ENCODE results near the gene OSBPL10. TPM values are rescaled to one million over a fixed set of nuclear protein-coding genes. Genes with fewer than 3 reads are reported as not detected.

Gene OSBPL10
- total RNA-seq, 2 donors from 2014 or later, result 0.17 to 2.9 TPM

- H3K27ac Mint-ChIP-seq, result no peak overlapping the region
- H3K4me1 Mint-ChIP-seq (ENCODE audit: low read depth in 2 of 2), result peaks cover 6 to 11% of the 10 kb centered on the region in 2 donors
- H3K4me3 Mint-ChIP-seq, result no peak overlapping the region
- peaks cover 14 to 23% of the 10 kb centered on the region in 2 donors for H3K27me3 Mint-ChIP-seq
- ATAC-seq, result no peak
- H3K9me3 Mint-ChIP-seq, result no peaks in the 10 kb centered on the region
- H3K36me3 Mint-ChIP-seq, result no peaks in the 10 kb centered on the region
- no peak for DNase-seq (ENCODE audit: low spot score)
These were observed 208.1 kb downstream of the OSBPL10 start for GRCh38 chr3:31772758-31773473.

GRCh38 chr3:31772272-31772671, 208.8 kb downstream of the OSBPL10 start:
- no peak overlapping the region for H3K4me3 Mint-ChIP-seq
- no peak for ATAC-seq

DNA sequence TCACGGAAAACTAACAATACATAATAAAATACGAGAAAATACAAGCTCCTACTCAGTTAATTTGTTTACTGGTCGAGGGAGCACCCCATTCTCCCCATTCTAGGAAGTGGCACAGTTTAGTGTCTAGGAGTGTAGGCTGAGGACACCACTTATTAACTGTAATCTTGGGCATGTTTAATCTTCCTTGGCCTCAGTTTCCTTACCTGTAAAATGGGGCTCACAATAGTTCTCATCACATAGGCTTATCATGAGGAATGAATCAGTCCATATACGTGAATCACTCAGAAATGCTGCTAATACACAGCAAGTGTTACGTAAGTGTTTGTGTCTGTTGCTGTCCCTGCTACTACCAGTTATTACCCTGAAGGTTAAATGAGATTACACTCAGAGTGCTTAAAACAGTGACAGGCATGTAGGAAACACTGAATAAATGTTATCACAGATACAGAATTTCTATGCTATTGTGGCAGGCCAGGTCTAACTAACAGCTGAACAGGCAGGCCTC, 210.2 kb downstream of the OSBPL10 start:
- no peak overlapping the region for H3K4me3 Mint-ChIP-seq
- no peaks in the 10 kb centered on the region for H3K36me3 Mint-ChIP-seq
- DNase-seq (ENCODE audit: low spot score) (no peak), ATAC-seq (no peak)
- H3K27me3 Mint-ChIP-seq, result peaks cover 14 to 21% of the 10 kb centered on the region in 2 donors
- no peaks in the 10 kb centered on the region for H3K9me3 Mint-ChIP-seq
- H3K4me1 Mint-ChIP-seq (ENCODE audit: low read depth in 2 of 2), result peaks cover 16 to 27% of the 10 kb centered on the region in 2 donors
- no peak overlapping the region for H3K27ac Mint-ChIP-seq

More at GRCh38 chr3:31772272-31772671, 208.8 kb downstream of the OSBPL10 start:
- no peaks in the 10 kb centered on the region for H3K9me3 Mint-ChIP-seq
- DNase-seq (ENCODE audit: low spot score), result no peak
- H3K27me3 Mint-ChIP-seq, result peaks cover 14 to 23% of the 10 kb centered on the region in 2 donors
- H3K36me3 Mint-ChIP-seq, result no peaks in the 10 kb centered on the region
- H3K4me1 Mint-ChIP-seq (ENCODE audit: low read depth in 2 of 2), result peaks cover 10 to 16% of the 10 kb centered on the region in 2 donors
- no peak overlapping the region for H3K27ac Mint-ChIP-seq

GRCh38 chr3:31768479-31769125, 212.5 kb downstream of the OSBPL10 start:
- H3K36me3 Mint-ChIP-seq, result no peaks in the 10 kb centered on the region
- DNase-seq (ENCODE audit: low spot score), result peak; percentile 67
- no peak overlapping the region for H3K4me3 Mint-ChIP-seq
- no peaks in the 10 kb centered on the region for H3K9me3 Mint-ChIP-seq
- peaks cover 28 to 40% of the 10 kb centered on the region in 2 donors for H3K4me1 Mint-ChIP-seq (ENCODE audit: low read depth in 2 of 2)
- peak in 1 of 2 donors; percentile 50 for ATAC-seq
- H3K27me3 Mint-ChIP-seq, result peaks cover 0 to 2% of the 10 kb centered on the region in 2 donors
- H3K27ac Mint-ChIP-seq, result peak overlapping the region in 1 of 2 donors; percentile 1

DNA sequence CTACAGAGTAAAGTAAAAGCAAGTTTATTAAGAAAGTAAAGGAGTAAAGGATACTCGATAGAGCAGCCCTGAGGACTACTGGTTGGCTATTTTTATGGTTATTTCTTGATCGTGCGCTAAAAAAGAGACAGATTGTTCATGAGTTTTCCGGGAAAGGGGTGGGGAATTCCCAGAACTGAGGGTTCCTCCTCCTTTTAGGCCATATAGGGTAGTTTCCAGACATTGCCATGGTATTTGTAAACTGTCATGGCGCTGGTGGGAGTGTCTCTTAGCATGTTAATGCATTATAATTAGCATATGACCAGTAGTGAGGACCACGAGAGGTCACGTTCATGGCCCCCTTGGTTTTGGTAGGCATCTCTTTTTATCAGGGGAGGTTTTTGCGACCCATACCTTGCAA, 213.1 kb downstream of the OSBPL10 start:
- H3K36me3 Mint-ChIP-seq, result no peaks in the 10 kb centered on the region
- H3K27ac Mint-ChIP-seq, result peak overlapping the region; percentile 70 to 72
- DNase-seq (ENCODE audit: low spot score) (no peak), ATAC-seq (no peak)
- peak overlapping the region; percentile 43 for H3K4me3 Mint-ChIP-seq
- no peaks in the 10 kb centered on the region for H3K9me3 Mint-ChIP-seq
- peaks cover 0 to 2% of the 10 kb centered on the region in 2 donors for H3K27me3 Mint-ChIP-seq
- peaks cover 30 to 46% of the 10 kb centered on the region in 2 donors for H3K4me1 Mint-ChIP-seq (ENCODE audit: low read depth in 2 of 2)

DNA sequence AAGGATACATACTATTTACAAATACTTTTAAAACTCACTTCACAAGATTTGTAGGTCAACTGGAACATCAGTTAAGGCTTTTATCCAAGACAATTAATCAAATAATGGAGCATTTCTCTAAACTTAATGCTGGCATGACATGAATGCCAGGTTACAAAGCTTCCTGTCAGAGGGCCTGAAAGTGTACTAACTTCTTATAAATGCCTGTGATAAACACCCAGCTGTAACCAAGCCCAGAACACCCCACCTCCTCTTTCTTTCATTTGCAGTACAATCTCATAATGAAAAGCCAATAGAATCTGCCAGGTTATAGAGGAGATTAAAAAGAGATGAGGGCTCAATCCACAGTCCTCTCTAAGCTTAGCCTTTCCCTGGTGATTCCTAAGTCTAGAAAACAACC, 214.4 kb downstream of the OSBPL10 start:
- Mint-ChIP-seq H3K27me3 (peaks cover 0 to 2% of the 10 kb centered on the region in 2 donors), H3K9me3 (no peaks in the 10 kb centered on the region), H3K36me3 (no peaks in the 10 kb centered on the region), H3K27ac (peak overlapping the region; percentile 70 to 72), H3K4me1 (ENCODE audit: low read depth in 2 of 2) (peaks cover 40 to 56% of the 10 kb centered on the region in 2 donors), H3K4me3 (peak overlapping the region; percentile 38)
- ATAC-seq, result no peak
- no peak for DNase-seq (ENCODE audit: low spot score)

GRCh38 chr3:31765871-31766270, 215.2 kb downstream of the OSBPL10 start:
- H3K36me3 Mint-ChIP-seq, result no peaks in the 10 kb centered on the region
- no peaks in the 10 kb centered on the region for H3K9me3 Mint-ChIP-seq
- H3K27me3 Mint-ChIP-seq, result peaks cover 0 to 2% of the 10 kb centered on the region in 2 donors
- peak overlapping the region; percentile 70 to 72 for H3K27ac Mint-ChIP-seq
- H3K4me3 Mint-ChIP-seq, result peak overlapping the region; percentile 25
- DNase-seq (ENCODE audit: low spot score) (no peak), ATAC-seq (peak; percentile 63)
- H3K4me1 Mint-ChIP-seq (ENCODE audit: low read depth in 2 of 2), result peaks cover 40 to 56% of the 10 kb centered on the region in 2 donors

GRCh38 chr3:31763731-31764130, 217.3 kb downstream of the OSBPL10 start:
- no peaks in the 10 kb centered on the region for H3K36me3 Mint-ChIP-seq
- DNase-seq (ENCODE audit: low spot score) (no peak), ATAC-seq (no peak)
- no peak overlapping the region for H3K4me3 Mint-ChIP-seq
- H3K9me3 Mint-ChIP-seq, result no peaks in the 10 kb centered on the region
- peak overlapping the region; percentile 70 to 76 for H3K27ac Mint-ChIP-seq
- peaks cover 38 to 53% of the 10 kb centered on the region in 2 donors for H3K4me1 Mint-ChIP-seq (ENCODE audit: low read depth in 2 of 2)
- H3K27me3 Mint-ChIP-seq, result no peaks in the 10 kb centered on the region

- no peak for DNase-seq (ENCODE audit: low spot score)
- Mint-ChIP-seq H3K4me3 (peak overlapping the region; percentile 61), H3K9me3 (no peaks in the 10 kb centered on the region), H3K4me1 (ENCODE audit: low read depth in 2 of 2) (peaks cover 43 to 59% of the 10 kb centered on the region in 2 donors), H3K27ac (peak overlapping the region; percentile 70 to 76), H3K27me3 (no peaks in the 10 kb centered on the region), H3K36me3 (no peaks in the 10 kb centered on the region)
- ATAC-seq, result no peak
These were observed 218.1 kb downstream of the OSBPL10 start for GRCh38 chr3:31762888-31763351.

DNA sequence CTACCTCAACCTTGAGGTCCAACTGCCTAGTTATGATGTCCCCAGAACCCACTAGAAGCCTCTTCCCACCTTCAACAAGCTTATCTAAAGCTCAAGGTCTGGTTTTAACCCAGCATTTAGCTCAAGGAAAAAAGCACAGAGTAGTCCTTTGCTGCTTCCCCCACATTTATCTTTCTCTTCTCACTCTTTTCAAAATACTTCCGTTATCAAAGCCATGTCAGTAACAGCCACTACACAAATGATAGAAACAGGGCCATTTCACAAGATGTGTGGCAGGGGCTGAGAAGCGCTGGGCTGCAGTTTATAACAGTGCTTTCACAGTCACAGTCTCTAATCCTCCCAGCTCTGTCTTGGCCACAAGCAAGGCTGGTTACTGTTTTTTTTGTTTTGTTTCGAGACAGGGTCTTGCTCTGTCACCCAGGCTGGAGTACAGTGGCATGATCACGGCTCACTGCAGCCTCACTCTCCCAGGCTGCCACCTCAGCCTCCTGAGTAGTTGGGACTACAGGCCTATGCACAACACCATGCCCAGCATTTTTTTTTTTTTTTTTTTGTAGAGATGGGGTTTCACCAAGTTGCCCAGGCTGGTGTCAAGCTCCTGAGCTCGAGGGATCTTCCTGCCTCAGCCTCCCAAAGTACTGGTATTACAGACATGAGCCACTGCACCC, 218.8 kb downstream of the OSBPL10 start:
- Mint-ChIP-seq H3K4me3 (peak overlapping the region; percentile 61), H3K27ac (peak overlapping the region; percentile 70 to 76), H3K36me3 (no peaks in the 10 kb centered on the region), H3K4me1 (ENCODE audit: low read depth in 2 of 2) (peaks cover 44 to 59% of the 10 kb centered on the region in 2 donors), H3K27me3 (no peaks in the 10 kb centered on the region), H3K9me3 (no peaks in the 10 kb centered on the region)
- peak; percentile 75 for DNase-seq (ENCODE audit: low spot score)
- peak; percentile 91 to 93 for ATAC-seq

- Mint-ChIP-seq H3K36me3 (no peaks in the 10 kb centered on the region), H3K4me1 (ENCODE audit: low read depth in 2 of 2) (peaks cover 49 to 59% of the 10 kb centered on the region in 2 donors)
These were observed 220.4 kb downstream of the OSBPL10 start for GRCh38 chr3:31760654-31761053.

GRCh38 chr3:31758322-31758965, 222.6 kb downstream of the OSBPL10 start:
- peak overlapping the region; percentile 94 to 95 for H3K27ac Mint-ChIP-seq
- peaks cover 3 to 8% of the 10 kb centered on the region in 2 donors for H3K27me3 Mint-ChIP-seq
- no peak for DNase-seq (ENCODE audit: low spot score)
- H3K4me3 Mint-ChIP-seq, result peak overlapping the region; percentile 23
- peaks cover 55 to 65% of the 10 kb centered on the region in 2 donors for H3K4me1 Mint-ChIP-seq (ENCODE audit: low read depth in 2 of 2)
- ATAC-seq, result no peak
- no peaks in the 10 kb centered on the region for H3K9me3 Mint-ChIP-seq
- H3K36me3 Mint-ChIP-seq, result peaks cover 8% of the 10 kb centered on the region

More at GRCh38 chr3:31760654-31761053, 220.4 kb downstream of the OSBPL10 start:
- no peak overlapping the region for H3K4me3 Mint-ChIP-seq
- ATAC-seq, result no peak
- peak overlapping the region in 1 of 2 donors; percentile 76 for H3K27ac Mint-ChIP-seq
- H3K27me3 Mint-ChIP-seq, result no peaks in the 10 kb centered on the region
- H3K9me3 Mint-ChIP-seq, result no peaks in the 10 kb centered on the region
- no peak for DNase-seq (ENCODE audit: low spot score)

Data from natural killer cell treated with Interleukin-12 subunit alpha and Interleukin-12 subunit beta and Interleukin-15 and Interleukin-18, amount 100 ng/mL, for 72 hours (primary cell).